MM.1S (cell line): ENCODE results near the gene MAGI1.

Source experiments
- DNase-seq: peaks from one replicate; pipeline ENCODE4 v3.0.0-alpha.2; 2015
- H2AFZ ChIP-seq: fragments of 300-600 bp; sonication (generic); 2 replicates; pipeline ENCODE4 v1.6.0; 2016; ENCODE audit warnings: antibody characterized with exemption, low read length
- H3F3A ChIP-seq: fragments of 300-600 bp; sonication (generic); 2 replicates; pipeline ENCODE4 v1.6.1; 2016; ENCODE audit warnings: mild to moderate bottlenecking, antibody characterized with exemption, low read length, moderate library complexity, mixed read lengths; ENCODE audit not compliant: insufficient read depth
- H3K27ac ChIP-seq: fragments of 300-600 bp; sonication (generic); 2 replicates; pipeline ENCODE4 v1.5.1; 2016; ENCODE audit warnings: mild to moderate bottlenecking, low read length
- H3K27me3 ChIP-seq: fragments of 300-600 bp; sonication (generic); replicated peaks from 2 replicates; pipeline ENCODE4 v1.6.0; 2016; ENCODE audit warnings: low read length; ENCODE audit not compliant: insufficient read depth
- H3K36me3 ChIP-seq: fragments of 300-600 bp; sonication (generic); replicated peaks from 2 replicates; pipeline ENCODE4 v1.6.1; 2016; ENCODE audit warnings: mild to moderate bottlenecking, low read length, mixed read lengths; ENCODE audit not compliant: insufficient read depth
- H3K4me1 ChIP-seq: fragments of 300-600 bp; sonication (generic); 2 replicates; pipeline ENCODE4 v1.6.1; 2016; ENCODE audit warnings: low read length, mixed read lengths
- H3K4me2 ChIP-seq: fragments of 300-600 bp; sonication (generic); 2 replicates; pipeline ENCODE4 v1.6.0; 2016; ENCODE audit warnings: low read depth, low read length
- H3K4me3 ChIP-seq: fragments of 300-600 bp; sonication (generic); 2 replicates; pipeline ENCODE4 v1.5.1; 2016; ENCODE audit warnings: low read length, mixed read lengths
- H3K79me2 ChIP-seq: fragments of 300-600 bp; sonication (generic); 2 replicates; pipeline ENCODE4 v1.6.1; 2016; ENCODE audit warnings: mixed run types, low read length, mixed read lengths
- H3K9ac ChIP-seq: fragments of 300-600 bp; sonication (generic); 2 replicates; pipeline ENCODE4 v1.6.1; 2016; ENCODE audit warnings: low read length, mixed read lengths
- H3K9me2 ChIP-seq: fragments of 300-600 bp; sonication (generic); replicated peaks from 2 replicates; pipeline ENCODE4 v1.6.1; 2016; ENCODE audit warnings: mild to moderate bottlenecking, low read length, mixed read lengths; ENCODE audit not compliant: insufficient read depth
- H3K9me3 ChIP-seq: fragments of 300-600 bp; sonication (generic); replicated peaks from 2 replicates; pipeline ENCODE4 v1.6.1; 2016; ENCODE audit warnings: mild to moderate bottlenecking, low read length, mixed read lengths; ENCODE audit not compliant: insufficient read depth
- H4K20me1 ChIP-seq: fragments of 300-600 bp; sonication (generic); 2 replicates; pipeline ENCODE4 v1.6.1; 2016; ENCODE audit warnings: mild to moderate bottlenecking, low read length, moderate library complexity, mixed read lengths; ENCODE audit not compliant: insufficient read depth
- CTCF ChIP-seq: fragments of 300-600 bp; sonication (generic); IDR thresholded peaks from 2 replicates; pipeline ENCODE4 v1.5.1; 2016; ENCODE audit warnings: antibody characterized with exemption, low read length, mixed read lengths
- EZH2 ChIP-seq: fragments of 300-600 bp; sonication (generic); optimal IDR thresholded peaks from 2 replicates; pipeline ENCODE3; 2017; ENCODE audit warnings: low read depth, mild to moderate bottlenecking, antibody characterized with exemption, low read length, mixed read lengths
- EZH2phosphoT487 ChIP-seq: fragments of 300-600 bp; sonication (generic); IDR thresholded peaks from 2 replicates; pipeline ENCODE4 v1.6.1; 2018; ENCODE audit warnings: antibody characterized with exemption, low read length

The MAGI1 gene

DNA sequence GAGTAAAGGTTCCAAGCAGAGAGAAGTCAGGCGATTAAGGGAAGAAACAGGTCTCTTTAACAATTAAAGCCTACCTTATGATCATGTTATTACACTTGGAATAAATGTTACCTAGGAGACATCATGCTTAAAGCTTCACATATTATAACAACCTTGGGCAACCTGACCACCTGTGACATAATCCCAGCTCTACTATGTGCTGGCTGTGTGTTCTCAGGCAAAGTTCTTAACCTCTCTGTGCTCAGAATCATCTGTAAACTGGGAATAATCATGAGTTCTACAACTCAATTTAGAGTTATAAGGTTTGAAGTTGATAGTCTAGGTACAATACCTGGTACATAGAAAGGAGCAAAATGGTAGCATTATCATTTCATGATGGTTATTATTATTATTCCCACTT lies 159.3 kb downstream of the MAGI1 start:
- H3K4me2 ChIP-seq, result no peak overlapping the region
- TF ChIP-seq EZH2, result no peak
- H3F3A ChIP-seq, result no peaks in the 10 kb centered on the region
- H2AFZ ChIP-seq, result no peak overlapping the region
- H3K79me2 ChIP-seq, result no peaks in the 10 kb centered on the region
- H4K20me1 ChIP-seq, result no peaks in the 10 kb centered on the region
- no peaks in the 10 kb centered on the region for H3K9me3 ChIP-seq
- no peaks in the 10 kb centered on the region for H3K27me3 ChIP-seq
- no peaks in the 10 kb centered on the region for H3K4me1 ChIP-seq
- no peak overlapping the region for H3K4me3 ChIP-seq
- no peak for DNase-seq
- no peaks in the 10 kb centered on the region for H3K36me3 ChIP-seq
- no peak overlapping the region for H3K27ac ChIP-seq
- H3K9me2 ChIP-seq, result no peaks in the 10 kb centered on the region
- no peak overlapping the region for H3K9ac ChIP-seq

- Histone ChIP-seq H3K9me2 (no peaks in the 10 kb centered on the region), H3K9me3 (no peaks in the 10 kb centered on the region), H3K27me3 (no peaks in the 10 kb centered on the region), H4K20me1 (no peaks in the 10 kb centered on the region), H3K4me2 (no peak overlapping the region), H3F3A (no peaks in the 10 kb centered on the region), H3K9ac (no peak overlapping the region), H3K4me3 (no peak overlapping the region), H3K36me3 (no peaks in the 10 kb centered on the region), H2AFZ (no peak overlapping the region), H3K4me1 (no peaks in the 10 kb centered on the region), H3K79me2 (no peaks in the 10 kb centered on the region), H3K27ac (no peak overlapping the region)
- no peak for TF ChIP-seq CTCF
- no peak for TF ChIP-seq EZH2phosphoT487
- TF ChIP-seq EZH2, result no peak
- DNase-seq, result no peak
These were observed 159.9 kb downstream of the MAGI1 start for GRCh38 chr3:65878831-65879230.

DNA sequence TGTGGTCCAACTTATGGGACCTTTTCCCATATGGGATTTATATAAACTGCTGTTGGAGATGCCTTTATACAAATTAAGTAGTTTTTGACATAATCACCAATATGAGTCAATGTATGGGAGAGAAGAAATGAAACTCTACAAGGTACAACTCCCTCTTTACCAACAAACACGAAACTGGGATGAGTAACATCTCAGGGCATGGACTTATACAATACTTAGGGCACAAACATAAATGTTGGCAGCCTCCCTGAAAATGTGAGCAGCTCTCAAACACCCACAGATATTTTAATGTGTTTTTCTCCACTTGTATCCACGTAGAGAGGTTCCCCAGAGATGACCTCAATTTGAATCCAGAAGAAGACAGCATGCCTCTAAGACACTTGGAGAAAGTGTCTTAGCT lies 161.6 kb downstream of the MAGI1 start:
- no peak overlapping the region for H3K4me3 ChIP-seq
- no peaks in the 10 kb centered on the region for H3F3A ChIP-seq
- no peak for TF ChIP-seq EZH2phosphoT487
- no peak for TF ChIP-seq CTCF
- no peak for TF ChIP-seq EZH2
- H3K4me1 ChIP-seq, result no peaks in the 10 kb centered on the region
- H3K36me3 ChIP-seq, result no peaks in the 10 kb centered on the region
- no peak overlapping the region for H2AFZ ChIP-seq
- no peak overlapping the region for H3K9ac ChIP-seq
- H3K4me2 ChIP-seq, result no peak overlapping the region
- H3K27me3 ChIP-seq, result no peaks in the 10 kb centered on the region
- H4K20me1 ChIP-seq, result no peaks in the 10 kb centered on the region
- no peak overlapping the region for H3K27ac ChIP-seq
- DNase-seq, result no peak
- no peaks in the 10 kb centered on the region for H3K79me2 ChIP-seq
- no peaks in the 10 kb centered on the region for H3K9me3 ChIP-seq
- H3K9me2 ChIP-seq, result no peaks in the 10 kb centered on the region

DNA sequence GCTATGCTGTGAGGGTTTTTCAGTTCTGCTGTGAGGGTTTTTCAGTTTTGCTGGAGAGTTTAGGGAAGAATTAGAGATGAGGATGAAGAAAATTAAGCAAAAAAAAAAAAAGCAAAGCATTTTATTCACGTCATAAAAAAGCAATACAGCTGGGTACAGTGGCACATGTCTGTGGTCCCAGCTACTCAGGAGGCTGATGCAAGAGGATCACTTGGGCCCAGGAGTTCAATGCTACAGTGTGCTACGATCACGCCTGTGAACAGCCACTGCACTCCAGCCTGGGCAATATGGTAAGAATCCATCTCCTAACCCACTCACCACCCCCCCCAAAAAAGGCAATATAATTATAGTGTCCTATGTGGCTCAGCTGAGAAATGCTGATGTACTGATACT lies 162.7 kb downstream of the MAGI1 start:
- Histone ChIP-seq H2AFZ (no peak overlapping the region), H3K9me3 (no peaks in the 10 kb centered on the region), H3K9ac (no peak overlapping the region), H3K4me1 (no peaks in the 10 kb centered on the region), H3K79me2 (no peaks in the 10 kb centered on the region), H3K4me3 (no peak overlapping the region), H3K27me3 (no peaks in the 10 kb centered on the region), H3K4me2 (no peak overlapping the region), H3K36me3 (no peaks in the 10 kb centered on the region), H3K27ac (no peak overlapping the region), H3F3A (no peaks in the 10 kb centered on the region), H3K9me2 (no peaks in the 10 kb centered on the region), H4K20me1 (no peaks in the 10 kb centered on the region)
- TF ChIP-seq CTCF, result no peak
- TF ChIP-seq EZH2phosphoT487, result no peak
- TF ChIP-seq EZH2, result no peak
- no peak for DNase-seq
